ENCODE data around the gene KLF12.

DNA sequence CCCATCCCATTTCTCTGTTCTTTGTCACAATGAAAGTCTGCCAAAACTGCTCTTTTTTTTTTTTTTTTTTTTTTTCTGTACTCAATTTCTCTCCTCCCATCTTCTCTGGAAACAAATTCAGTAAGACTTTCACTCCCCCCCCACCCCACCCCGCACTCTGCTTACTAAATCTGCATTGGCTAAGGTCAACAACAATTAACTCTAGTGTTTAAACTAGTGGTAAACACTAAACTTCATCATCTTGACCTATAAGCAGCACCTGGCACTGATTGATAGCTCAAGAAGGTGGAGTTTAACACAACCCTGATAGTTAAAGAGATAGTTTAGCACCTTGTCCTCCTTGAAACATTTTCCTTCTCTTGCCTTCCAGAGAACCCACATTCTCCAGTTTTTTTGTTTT lies 14.1 kb upstream of the KLF12 start:
- TF ChIP-seq HMG20B (CRISPR knock-in tag; IDR thresholded peaks at IDR 0.05) (no peak), EP300 (IDR thresholded peaks at IDR 0.05; ENCODE audit: low read length) (no peak), MAFF (IDR thresholded peaks at IDR 0.05; ENCODE audit: low read length) (no peak), RAD21 (CRISPR knock-in tag; conservative IDR thresholded peaks at IDR 0.05 in 1 of 2, IDR thresholded peaks at IDR 0.05 in 1 of 2) (no peak), SMAD4 (CRISPR knock-in tag; conservative IDR thresholded peaks at IDR 0.05) (no peak), TCF7L2 (IDR thresholded peaks at IDR 0.05; ENCODE audit: low read depth, low read length) (no peak), COPS2 (conservative IDR thresholded peaks at IDR 0.05) (no peak), NFIC (IDR thresholded peaks at IDR 0.05) (no peak), SIN3B (IDR thresholded peaks at IDR 0.05; ENCODE audit: low read depth) (no peak), ZNF24 (IDR thresholded peaks at IDR 0.05) (no peak), FOXJ3 (CRISPR knock-in tag; IDR thresholded peaks at IDR 0.05) (no peak)
- TF ChIP-seq, protein P1, sequence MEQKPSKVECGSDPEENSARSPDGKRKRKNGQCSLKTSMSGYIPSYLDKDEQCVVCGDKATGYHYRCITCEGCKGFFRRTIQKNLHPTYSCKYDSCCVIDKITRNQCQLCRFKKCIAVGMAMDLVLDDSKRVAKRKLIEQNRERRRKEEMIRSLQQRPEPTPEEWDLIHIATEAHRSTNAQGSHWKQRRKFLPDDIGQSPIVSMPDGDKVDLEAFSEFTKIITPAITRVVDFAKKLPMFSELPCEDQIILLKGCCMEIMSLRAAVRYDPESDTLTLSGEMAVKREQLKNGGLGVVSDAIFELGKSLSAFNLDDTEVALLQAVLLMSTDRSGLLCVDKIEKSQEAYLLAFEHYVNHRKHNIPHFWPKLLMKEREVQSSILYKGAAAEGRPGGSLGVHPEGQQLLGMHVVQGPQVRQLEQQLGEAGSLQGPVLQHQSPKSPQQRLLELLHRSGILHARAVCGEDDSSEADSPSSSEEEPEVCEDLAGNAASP (IDR thresholded peaks at IDR 0.05): no peak
- TF ChIP-seq, protein P2, sequence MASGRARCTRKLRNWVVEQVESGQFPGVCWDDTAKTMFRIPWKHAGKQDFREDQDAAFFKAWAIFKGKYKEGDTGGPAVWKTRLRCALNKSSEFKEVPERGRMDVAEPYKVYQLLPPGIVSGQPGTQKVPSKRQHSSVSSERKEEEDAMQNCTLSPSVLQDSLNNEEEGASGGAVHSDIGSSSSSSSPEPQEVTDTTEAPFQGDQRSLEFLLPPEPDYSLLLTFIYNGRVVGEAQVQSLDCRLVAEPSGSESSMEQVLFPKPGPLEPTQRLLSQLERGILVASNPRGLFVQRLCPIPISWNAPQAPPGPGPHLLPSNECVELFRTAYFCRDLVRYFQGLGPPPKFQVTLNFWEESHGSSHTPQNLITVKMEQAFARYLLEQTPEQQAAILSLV (tag; IDR thresholded peaks at IDR 0.05): no peak
- TF ChIP-seq, protein P3, sequence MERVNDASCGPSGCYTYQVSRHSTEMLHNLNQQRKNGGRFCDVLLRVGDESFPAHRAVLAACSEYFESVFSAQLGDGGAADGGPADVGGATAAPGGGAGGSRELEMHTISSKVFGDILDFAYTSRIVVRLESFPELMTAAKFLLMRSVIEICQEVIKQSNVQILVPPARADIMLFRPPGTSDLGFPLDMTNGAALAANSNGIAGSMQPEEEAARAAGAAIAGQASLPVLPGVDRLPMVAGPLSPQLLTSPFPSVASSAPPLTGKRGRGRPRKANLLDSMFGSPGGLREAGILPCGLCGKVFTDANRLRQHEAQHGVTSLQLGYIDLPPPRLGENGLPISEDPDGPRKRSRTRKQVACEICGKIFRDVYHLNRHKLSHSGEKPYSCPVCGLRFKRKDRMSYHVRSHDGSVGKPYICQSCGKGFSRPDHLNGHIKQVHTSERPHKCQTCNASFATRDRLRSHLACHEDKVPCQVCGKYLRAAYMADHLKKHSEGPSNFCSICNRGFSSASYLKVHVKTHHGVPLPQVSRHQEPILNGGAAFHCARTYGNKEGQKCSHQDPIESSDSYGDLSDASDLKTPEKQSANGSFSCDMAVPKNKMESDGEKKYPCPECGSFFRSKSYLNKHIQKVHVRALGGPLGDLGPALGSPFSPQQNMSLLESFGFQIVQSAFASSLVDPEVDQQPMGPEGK (CRISPR knock-in tag; IDR thresholded peaks at IDR 0.05; ENCODE audit: borderline replicate concordance): no peak
